Fibroblast of upper back skin (primary cell): Measurements from ENCODE around the gene OR51A4.
A peak's percentile ranks its signal among the peaks of the same experiment; 100 is the strongest.
"Not testable (repeated sequence)": the region's sequence is repeated elsewhere in the genome, so short reads cannot be mapped to it uniquely, and the experiment has no call there.

Source experiments
- DNase-seq: peaks from one replicate; pipeline ENCODE4 v3.0.0-alpha.2; 2013

Gene OR51A4, protein sequence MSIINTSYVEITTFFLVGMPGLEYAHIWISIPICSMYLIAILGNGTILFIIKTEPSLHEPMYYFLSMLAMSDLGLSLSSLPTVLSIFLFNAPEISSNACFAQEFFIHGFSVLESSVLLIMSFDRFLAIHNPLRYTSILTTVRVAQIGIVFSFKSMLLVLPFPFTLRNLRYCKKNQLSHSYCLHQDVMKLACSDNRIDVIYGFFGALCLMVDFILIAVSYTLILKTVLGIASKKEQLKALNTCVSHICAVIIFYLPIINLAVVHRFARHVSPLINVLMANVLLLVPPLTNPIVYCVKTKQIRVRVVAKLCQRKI

DNA sequence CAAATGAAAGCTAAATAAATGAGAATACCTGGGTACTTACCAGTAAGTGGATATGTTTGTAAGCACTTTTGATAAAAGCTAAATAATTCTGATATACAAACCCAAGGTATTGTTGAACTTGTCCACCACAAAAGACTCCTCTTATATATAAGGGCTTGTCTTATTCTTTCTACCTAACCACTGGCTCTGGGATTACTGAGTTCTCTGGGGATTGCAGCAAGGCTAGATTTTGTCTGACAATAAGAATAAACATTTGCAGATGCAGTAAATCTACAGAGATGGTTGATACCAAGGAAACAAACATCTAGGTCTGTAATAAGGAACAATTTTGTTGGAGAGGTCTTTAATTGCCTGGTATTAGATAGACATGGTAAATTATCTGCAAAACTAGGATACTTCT is at the start of gene OR51A4:
TSS of gene OR51A4 (minus strand) at position 101 of the 400 bp plus-strand sequence. CDS start 505 bp downstream, outside the sequence.
- no peak for DNase-seq

DNA sequence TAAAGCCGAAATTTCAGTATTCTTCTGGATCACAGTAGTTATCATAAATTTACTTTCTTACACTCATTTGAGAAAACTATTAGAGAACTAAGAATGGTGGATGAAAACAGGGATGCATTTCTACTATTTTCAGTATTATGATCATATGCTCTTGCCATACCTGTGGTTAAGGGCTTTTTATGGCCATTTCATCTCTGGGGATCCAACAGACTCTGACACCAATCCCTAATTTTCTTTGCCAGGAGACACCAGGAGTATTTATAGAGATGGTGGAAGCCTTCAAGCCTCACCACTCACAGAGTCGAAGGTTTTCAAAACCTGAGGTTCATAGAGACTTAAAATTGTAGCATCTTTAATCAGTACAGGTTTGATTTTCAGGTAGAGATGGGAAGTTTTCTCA is 47.1 kb upstream of the OR51A4 start, which contains the start of gene OR51L1:
TSS of gene OR51L1 (plus strand) at position 301 of the 400 bp plus-strand sequence. CDS start 4,132 bp downstream, outside the sequence.
- DNase-seq = no peak

DNA sequence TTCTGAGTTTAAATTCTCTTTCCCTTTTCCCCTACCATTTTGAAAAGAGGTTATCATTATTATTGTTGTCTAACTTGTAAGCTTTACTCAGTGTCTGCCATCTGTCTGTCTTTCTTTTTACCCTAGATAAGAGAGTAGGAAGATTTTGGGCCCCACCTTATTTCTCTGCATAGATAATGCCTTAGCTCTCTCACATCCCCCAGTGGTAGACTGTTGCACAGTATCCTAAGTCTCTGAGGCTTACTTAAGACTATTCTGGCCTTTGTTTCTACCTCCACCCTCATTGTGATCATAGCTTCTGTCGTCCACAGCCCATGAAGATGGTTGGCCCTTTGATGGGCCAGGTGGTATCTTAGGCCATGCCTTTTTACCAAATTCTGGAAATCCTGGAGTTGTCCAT is 43.7 kb upstream of the OR51A4 start:
- peak; percentile 8 for DNase-seq

DNA sequence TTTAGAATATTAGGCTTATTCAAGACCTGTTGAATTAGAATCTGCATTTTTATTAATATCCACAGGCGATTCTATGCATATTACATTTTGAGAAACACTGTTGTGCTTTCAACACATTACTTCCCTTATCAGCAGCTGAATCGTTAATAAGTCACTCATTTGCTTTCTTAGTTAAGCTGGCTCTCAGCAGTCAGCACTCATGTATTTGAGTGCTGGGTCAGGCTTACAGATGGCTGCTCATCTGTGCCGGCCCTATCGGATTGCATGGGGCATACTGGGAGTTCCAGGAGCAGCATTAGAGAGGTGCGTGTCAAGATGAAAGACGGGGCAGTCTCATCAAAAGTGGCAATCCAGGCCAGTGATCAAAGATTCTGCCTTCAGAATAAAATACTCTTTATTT is 36.4 kb upstream of the OR51A4 start:
- no peak for DNase-seq

DNA sequence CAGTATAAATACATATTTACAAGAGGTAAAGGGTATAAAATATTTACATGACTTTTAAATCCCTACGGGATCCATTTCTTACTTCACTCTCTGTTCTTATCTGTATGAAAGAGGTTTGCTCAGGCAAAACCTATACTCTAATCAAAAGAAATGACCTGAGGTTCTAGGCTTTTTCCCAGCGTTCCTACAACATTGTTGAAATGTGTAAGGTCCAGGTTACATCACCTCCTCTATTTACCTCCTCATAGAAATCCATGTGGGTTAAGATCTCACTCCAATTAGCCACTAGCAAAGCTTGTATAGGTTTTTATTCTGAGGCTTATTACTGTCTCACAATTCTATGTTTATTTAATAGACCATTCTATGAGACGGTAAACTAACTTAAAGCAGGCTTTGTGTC is 35.3 kb upstream of the OR51A4 start:
- no peak for DNase-seq

DNA sequence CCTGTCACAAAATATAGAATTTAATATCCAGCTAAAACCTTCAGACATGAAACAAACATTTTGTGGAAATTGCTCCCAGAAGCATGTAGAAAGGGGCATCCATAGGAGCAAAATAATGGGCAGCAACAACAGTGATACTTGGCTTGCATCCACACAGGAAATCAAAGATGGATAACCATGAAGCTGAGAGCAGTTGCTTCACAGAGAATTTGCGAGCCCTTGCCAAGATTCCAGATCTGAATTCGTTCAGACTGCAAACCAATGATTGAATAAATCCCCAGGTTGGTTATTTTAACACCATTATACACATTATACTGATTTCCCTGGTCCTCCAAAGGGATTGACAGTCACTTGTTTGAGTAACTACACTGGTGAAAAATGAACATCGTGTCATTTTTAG is 31.6 kb upstream of the OR51A4 start:
- DNase-seq = peak; percentile 22

DNA sequence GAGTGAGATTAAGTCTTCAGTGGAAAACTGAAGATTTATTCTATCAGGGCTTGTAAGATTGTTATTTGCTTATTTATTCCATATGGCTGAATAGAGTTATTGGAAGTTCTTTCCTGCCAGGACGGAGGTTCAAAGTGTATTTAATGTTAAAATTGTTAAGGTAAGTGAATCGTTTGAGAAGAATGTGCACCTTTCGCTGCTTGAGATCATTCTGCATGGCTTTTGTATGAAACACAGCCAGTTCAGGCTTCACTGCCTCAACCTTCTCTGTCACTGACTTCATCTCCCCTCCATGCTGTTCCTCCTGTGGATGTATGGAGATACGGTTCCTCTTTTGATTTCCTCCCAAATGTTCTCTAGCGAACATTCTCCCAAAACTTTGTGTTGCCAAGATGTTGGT is 28.0 kb upstream of the OR51A4 start:
- no peak for DNase-seq

DNA sequence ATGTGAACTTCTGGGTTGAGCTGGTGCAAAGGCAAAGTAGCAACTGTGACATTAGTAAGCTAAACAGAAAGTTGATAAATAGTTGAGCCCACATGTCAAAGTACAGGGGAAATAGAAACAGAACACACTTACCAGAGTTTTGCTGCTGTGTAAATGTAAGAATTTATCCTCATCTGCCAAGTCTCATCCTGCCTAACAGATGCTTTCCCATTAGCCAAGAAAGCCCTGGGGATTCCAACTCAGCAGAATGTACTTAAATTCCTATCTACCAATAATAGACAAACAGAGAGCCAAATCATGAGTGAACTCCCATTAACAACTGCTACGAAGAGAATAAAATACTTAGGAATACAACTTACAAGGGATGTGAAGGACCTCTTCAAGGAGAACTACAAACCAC is 15.4 kb upstream of the OR51A4 start:
- DNase-seq = peak; percentile 31

DNA sequence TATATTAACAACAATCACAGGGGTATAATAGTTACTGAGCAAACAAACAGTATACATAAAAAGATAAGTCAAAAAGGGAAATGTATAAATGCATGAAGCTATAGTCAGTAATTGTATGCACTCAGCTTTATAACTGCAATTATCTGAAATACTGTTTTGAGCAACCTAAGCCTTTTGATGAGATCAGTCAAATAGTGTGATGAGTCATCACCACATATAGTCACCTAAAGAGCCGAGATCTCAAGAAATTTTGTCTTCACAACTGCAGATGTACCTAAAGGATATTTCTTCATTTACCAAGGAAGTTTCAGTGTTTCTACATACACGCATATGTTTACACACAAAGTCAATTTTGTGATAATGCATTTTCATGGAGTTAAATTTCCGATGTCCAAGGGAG is 13.5 kb upstream of the OR51A4 start:
- DNase-seq = no peak

DNA sequence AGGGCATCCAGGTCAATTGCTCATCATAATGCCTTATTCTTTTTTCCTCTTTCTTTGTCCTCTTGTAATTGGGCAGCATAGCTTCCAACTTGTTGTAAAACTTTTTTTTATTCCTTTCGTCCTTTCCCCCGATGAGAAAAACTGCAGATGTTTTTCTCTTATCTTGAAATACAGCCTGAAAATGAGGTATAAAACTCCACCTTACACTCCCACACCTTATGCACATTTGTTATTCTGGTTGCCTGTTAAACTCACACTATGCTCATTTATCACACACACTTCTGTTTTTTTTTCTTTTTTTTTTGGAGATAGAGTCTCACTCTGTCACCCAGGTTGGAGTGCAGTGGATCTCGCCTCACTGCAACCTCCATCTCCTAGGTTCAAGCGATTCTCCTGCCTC is 10.0 kb upstream of the OR51A4 start:
- no peak for DNase-seq

DNA sequence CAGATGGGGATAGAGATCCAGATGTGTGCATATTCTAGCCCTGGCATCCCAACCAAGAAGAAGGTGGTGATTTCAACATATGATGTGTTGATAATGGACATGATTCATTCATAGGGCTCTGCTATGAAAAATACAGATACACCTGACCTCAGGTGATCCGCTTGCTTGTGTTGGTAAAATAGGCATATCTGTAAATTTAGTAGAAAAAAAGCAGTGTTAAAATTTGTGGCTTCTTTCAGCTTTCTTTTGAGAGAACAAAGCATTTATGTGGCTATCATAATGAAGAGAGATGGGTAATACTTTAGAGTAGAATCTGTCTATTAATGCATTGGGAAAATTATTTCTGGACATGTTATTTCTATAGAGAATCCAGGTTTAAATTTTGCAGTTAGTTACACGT is 8.2 kb upstream of the OR51A4 start, which contains the start of gene OR51A2:
TSS of gene OR51A2 (minus strand) at position 101 of the 400 bp plus-strand sequence. CDS start at position 101, 0 bp downstream.
- DNase-seq = not testable (repeated sequence)

DNA sequence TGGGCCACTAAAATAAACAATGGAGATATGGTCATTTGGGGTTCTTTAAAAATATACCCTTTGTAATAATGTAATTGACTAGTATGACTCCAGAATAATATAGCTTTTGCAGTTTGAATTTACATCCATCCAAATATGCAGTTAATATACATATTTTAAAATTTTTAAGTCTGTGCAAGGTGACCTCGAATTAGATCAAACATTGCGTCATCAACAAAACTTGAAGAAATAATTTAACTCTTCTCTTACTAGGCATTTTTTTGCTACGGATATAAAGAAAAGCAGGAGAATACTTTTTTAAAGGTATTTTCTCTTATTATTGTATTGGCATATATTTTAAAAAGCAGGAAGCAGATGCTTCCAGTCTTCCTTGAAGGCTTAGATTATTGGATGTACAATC is 10.7 kb downstream of the OR51A4 start:
- no peak for DNase-seq

DNA sequence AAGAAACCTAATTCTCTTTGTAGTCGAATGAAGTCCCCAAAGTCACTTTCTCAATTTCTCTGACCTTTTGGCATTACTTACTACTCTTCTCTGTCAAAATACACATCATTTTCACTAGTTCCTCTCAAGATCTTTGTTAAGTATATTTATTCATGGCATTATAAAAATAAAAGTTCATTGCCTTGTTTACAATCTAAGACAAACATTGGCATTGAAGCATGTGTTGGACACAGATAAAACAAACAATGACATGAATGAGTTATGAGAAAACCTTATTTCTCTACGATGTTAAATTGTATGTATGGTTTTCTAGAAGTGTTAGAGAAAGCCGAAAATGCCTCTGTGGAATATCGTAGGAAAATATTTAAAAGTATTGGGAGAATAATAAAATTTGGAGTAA is 14.7 kb downstream of the OR51A4 start:
- DNase-seq = no peak

DNA sequence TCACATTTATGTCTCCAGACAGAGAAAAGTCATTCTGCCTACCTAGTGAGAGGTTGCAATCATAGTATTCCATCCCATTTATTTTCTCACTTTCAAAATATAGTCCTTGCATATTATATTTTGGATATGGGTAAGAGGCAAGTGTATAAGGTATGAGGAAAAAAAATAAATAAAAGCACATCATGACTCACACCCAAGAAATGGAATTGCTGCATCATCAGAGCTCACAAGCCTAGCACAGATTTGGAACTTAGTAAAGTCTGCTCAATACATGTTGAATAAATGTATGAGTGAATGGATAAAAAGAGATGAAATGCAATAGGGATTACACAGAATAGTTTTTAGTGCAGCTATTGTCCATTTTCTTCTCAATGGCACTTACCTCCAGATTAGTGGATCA is 20.8 kb downstream of the OR51A4 start:
- peak; percentile 1 for DNase-seq

DNA sequence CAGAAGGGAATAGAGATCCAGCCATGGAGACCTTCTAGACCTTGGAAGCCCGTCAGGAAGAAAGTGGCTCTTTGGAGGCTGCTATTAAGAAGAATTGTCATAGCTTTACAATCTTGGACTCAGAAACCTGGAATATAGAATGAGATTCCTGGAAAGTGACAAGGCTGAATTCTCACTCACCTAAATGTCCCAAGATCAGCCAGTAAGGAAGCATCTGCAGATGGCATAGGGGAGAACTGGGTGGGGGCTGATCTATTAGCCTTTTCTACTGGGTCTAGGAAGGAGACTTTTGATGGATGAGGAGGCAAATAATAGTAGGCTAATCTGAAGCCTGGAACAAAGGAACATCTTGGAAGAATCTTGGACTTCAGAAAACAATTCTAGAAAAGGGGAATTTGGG is 23.2 kb downstream of the OR51A4 start, which contains the start of gene OR51G1:
TSS of gene OR51G1 (minus strand) at position 101 of the 400 bp plus-strand sequence. CDS start at position 101, 0 bp downstream.
- DNase-seq = no peak

DNA sequence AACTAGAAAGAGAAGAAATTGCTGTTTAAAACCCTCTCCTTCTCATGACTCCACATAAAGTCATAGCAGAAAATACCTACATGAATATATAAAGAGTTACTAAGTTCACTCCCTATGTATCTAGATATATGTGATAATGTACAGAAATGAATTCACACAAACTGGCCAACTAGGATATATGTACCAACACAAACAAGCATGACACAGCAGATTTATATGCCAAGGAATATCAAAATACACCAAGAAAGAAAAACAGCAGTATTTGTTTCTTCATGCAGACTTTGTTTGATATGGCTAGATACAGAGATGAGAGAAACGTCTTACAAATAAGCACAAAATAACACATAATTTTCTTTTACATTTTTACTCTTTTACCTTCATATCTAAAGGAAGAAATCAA is 25.1 kb downstream of the OR51A4 start:
- no peak for DNase-seq

DNA sequence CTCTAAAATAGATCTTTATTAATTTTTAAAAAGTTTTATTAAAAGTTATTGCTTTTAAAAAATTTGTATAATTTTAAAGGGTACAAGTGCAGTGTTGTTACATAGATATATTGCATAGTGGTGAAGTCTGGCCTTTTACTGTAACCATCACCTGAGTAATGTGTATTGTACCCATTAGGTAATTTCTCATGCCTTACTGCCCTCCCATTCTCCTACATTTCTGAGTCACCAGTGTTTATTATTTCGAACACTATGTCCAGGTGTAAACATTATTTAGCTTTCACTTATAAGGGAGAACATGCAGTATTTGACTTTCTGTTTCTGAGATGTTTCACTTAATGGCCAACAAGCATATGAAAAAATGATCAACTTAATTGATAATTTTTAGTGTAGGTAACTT is 25.6 kb downstream of the OR51A4 start:
- DNase-seq = no peak

DNA sequence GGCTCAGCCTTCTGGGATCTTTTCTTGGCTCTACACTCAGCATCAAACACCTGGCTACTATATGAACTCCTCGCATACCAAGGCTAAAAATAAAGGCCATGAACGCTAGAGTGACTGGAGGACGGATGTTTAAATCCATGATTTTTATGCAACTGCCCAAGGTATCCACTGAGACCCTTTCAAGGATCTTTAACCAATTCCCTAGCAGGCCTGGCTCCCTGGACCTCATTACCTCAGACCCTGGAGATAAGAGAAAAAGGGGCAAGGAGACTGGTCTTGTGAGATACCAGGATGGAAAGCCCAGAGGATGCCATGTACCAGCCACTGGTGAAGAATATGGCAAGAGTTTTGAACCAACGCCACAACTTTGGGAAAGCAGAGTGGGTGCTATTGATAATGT is 28.2 kb downstream of the OR51A4 start, which contains the start of gene OR51G2:
TSS of gene OR51G2 (minus strand) at position 101 of the 400 bp plus-strand sequence. CDS start 3,687 bp downstream, outside the sequence.
- no peak for DNase-seq

DNA sequence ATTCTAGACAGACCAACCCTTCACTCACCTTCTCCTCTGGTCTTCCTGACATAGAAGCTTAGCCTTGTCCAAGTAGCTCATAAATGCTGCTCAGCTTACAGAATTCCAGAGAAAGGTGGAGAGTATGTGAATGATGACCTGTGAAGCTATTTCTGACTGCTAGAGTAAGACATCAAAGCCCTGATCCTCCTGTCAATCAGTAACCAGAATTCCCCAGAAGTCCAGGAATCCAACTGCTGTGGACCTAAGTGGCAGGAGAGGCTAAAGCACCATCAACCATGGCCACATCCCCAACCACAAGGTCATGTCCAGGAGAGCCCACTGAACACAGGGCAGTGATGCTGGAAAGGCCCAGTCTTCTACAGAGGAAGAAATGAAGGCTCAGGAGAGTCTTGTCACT is 30.8 kb downstream of the OR51A4 start:
- no peak for DNase-seq

DNA sequence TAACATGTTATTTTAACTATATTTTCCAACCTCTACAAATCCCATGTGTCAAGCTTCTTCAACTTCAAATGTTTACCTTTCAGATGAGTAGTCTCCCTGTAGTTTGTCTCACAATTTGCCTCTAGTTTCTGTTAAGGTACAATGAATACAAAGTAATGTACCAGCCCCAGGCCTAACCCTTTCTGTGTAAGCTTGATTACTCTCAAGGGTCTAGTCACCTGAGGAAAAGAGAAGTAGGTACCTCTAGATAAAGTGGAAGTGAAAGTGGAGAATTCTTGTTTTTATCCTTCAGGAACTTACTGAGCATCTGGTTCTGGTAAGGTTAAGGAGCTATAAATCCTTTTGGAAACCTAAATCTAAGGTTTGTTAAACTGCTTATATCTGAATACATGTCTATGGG is 43.9 kb downstream of the OR51A4 start, which contains the start of gene OR51A7:
TSS of gene OR51A7 (plus strand) at position 300 of the 400 bp plus-strand sequence. CDS start 3,587 bp downstream, outside the sequence.
- DNase-seq = no peak
